GM18873 (cell line): ENCODE results near the gene KLHL33.

Experiments
- ATAC-seq: cut with Tn5 transposase; IDR thresholded peaks from one replicate; pipeline ENCODE4 v1.9.1; 2021; ENCODE audit warnings: mild to moderate bottlenecking, moderate library complexity, moderate number of reproducible peaks; ENCODE audit not compliant: unreplicated experiment, low FRiP score

The KLHL33 gene

GRCh38 chr14:20381341-20381740 is 54.6 kb downstream of the KLHL33 start:
- no peak for ATAC-seq

DNA sequence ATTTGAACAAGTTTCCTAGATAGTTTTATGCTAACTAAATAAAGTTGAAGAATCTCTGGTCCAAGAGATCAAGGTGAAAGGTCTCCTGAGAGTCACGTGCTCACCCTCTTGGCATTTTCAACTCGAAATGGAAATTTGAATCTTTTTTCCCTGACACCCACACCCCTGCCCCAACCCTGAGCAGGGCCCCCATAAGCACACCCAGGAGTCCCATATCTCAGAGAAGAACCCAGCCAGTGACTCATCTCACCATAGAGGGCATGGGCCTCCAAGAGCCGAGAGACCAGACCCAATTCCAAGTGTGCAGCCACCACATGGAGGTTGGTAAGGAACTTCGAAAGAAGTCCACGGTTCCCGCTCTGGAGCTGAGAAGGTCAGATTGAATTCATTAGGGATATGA is 55.3 kb downstream of the KLHL33 start:
- ATAC-seq: no peak

- no peak for ATAC-seq
Measured at GRCh38 chr14:20379743-20380142, 56.2 kb downstream of the KLHL33 start.

GRCh38 chr14:20377171-20377570 is 58.8 kb downstream of the KLHL33 start:
- no peak for ATAC-seq

GRCh38 chr14:20376071-20376588 is 59.8 kb downstream of the KLHL33 start:
- ATAC-seq: no peak
